Keratinocyte (primary cell): ENCODE results near the gene GPS1.

Source experiments
- CTCF ChIP-seq, 3 experiments: IDR thresholded peaks in 1 of 3; conservative IDR thresholded peaks in 1 of 3; optimal IDR thresholded peaks in 1 of 3; 2 replicates in 2 of 3; 3 replicates in 1 of 3; pipeline versions ENCODE3 to v1.5.1; 2011; ENCODE audit warnings: low read length in 3 of 3, mild to moderate bottlenecking in 3 of 3, moderate library complexity in 2 of 3, control low read depth in 1 of 3, inconsistent platforms in 1 of 3; ENCODE audit not compliant: insufficient read depth in 2 of 3; ENCODE audit errors: extremely low read depth in 1 of 3
- EZH2 ChIP-seq: IDR thresholded peaks from one replicate; pipeline ENCODE4 v1.6.1; 2012; ENCODE audit warnings: inconsistent platforms, mild to moderate bottlenecking, low read length, moderate library complexity

- TF ChIP-seq CTCF (optimal IDR thresholded peaks at IDR 0.05 in 1 of 3, IDR thresholded peaks at IDR 0.05 in 1 of 3, conservative IDR thresholded peaks at IDR 0.05 in 1 of 3; ENCODE audit: extremely low read depth in 1 of 3, insufficient read depth in 2 of 3, low read length in 3 of 3) (no peak), EZH2 (no peak)
Measured at GRCh38 chr17:82080789-82081464, 29.2 kb downstream of the GPS1 start.
